Tibial nerve (tissue), 4 donors: ENCODE measurements around the gene DLGAP1. TPM values are rescaled to one million over a fixed set of nuclear protein-coding genes. Genes with fewer than 3 reads are reported as not detected.

ENCODE experiments used
- DNase-seq, 2 donors: peaks; one replicate each; pipeline ENCODE4 v3.0.0-alpha.2; 2019; ENCODE audit warnings: low spot score in 2 of 2
- H3K27ac ChIP-seq, 4 donors: fragments of 200-600 bp; sonication (generic) in 3 of 4; one replicate each; pipeline ENCODE4 v1.5.1; 2017 to 2019; ENCODE audit warnings: mild to moderate bottlenecking in 1 of 4
- H3K27me3 ChIP-seq, 2 donors: fragments of 200-600 bp; sonication (generic) in 1 of 2; one replicate each; pipeline versions ENCODE4 v1.5.1 to v1.6.0; 2017 to 2019
- H3K36me3 ChIP-seq, 3 donors: fragments of 200-600 bp; sonication (generic); one replicate each; pipeline ENCODE4 v1.5.1; 2018 to 2019
- H3K4me1 ChIP-seq, 4 donors: fragments of 200-600 bp; sonication (generic) in 3 of 4; one replicate each; pipeline ENCODE4 v1.5.1; 2017 to 2019
- H3K4me3 ChIP-seq, 4 donors: fragments of 200-600 bp; sonication (generic) in 3 of 4; one replicate each; pipeline ENCODE4 v1.5.1; 2017 to 2019; ENCODE audit warnings: mild to moderate bottlenecking in 1 of 4, moderate library complexity in 1 of 4
- H3K9me3 ChIP-seq, 4 donors: fragments of 200-600 bp; sonication (generic) in 3 of 4; one replicate each; pipeline ENCODE4 v1.5.1; 2017 to 2019
- CTCF ChIP-seq, 5 experiments: fragments of 200-600 bp in 3 of 5; fragments of 450-650 bp in 2 of 5; sonication (generic) in 3 of 5; IDR thresholded peaks; one replicate each; pipeline ENCODE4 v1.5.1; 2016 to 2019; ENCODE audit warnings: antibody characterized with exemption in 5 of 5, mild to moderate bottlenecking in 3 of 5, moderate library complexity in 2 of 5
- EP300 ChIP-seq, 2 donors: sonication (generic); formaldehyde crosslinking; IDR thresholded peaks; one replicate each; pipeline ENCODE4 v1.6.1; 2017; ENCODE audit warnings: antibody characterized with exemption in 2 of 2, mild to moderate bottlenecking in 1 of 2
- POLR2A ChIP-seq, 2 donors: fragments of 450-650 bp; IDR thresholded peaks; one replicate each; pipeline ENCODE4 v1.6.1; 2017; ENCODE audit warnings: antibody characterized with exemption in 2 of 2, mild to moderate bottlenecking in 2 of 2, moderate library complexity in 2 of 2
- WGBS, 2 donors: methylation state at CpG; one replicate each; pipeline ENCODE4 v1.1.5; 2018; 5-methylcytosine and 5-hydroxymethylcytosine counted together
- total RNA-seq, 4 donors: library from RNA; depleted of rRNA; stranded (reverse); fragments of >200 nt; gene quantifications; one replicate each; pipeline ENCODE4 v1.1.0, GENCODE V29; 2016

DLGAP1 gene
- total RNA-seq, 4 donors from 2014 or later = 1.5 to 18.3 (median 2.5) TPM

- H3K4me1 ChIP-seq = peaks cover 0 to 23% (median 0%) of the 10 kb centered on the region in 4 donors
- no peak overlapping the region for H3K27ac ChIP-seq
- peak overlapping the region in 1 of 4 donors; percentile 54 for H3K4me3 ChIP-seq
- WGBS, 2 donors = 6 to 12% methylated on average over 8 of the region's 8 CpGs
- no peaks in the 10 kb centered on the region for H3K9me3 ChIP-seq
- no peaks in the 10 kb centered on the region for H3K36me3 ChIP-seq
- peaks cover 0 to 50% of the 10 kb centered on the region in 2 donors for H3K27me3 ChIP-seq
- no peak for TF ChIP-seq EP300 (IDR thresholded peaks at IDR 0.05)
- TF ChIP-seq CTCF (IDR thresholded peaks at IDR 0.05) = no peak
- TF ChIP-seq POLR2A (IDR thresholded peaks at IDR 0.05) = no peak
- no peak for DNase-seq
Observed at GRCh38 chr18:4453567-4453873, 1.6 kb downstream of the DLGAP1 start.

- H3K4me1 ChIP-seq = peaks cover 0 to 16% (median 0%) of the 10 kb centered on the region in 4 donors
- TF ChIP-seq EP300 (IDR thresholded peaks at IDR 0.05) = no peak
- no peak for TF ChIP-seq POLR2A (IDR thresholded peaks at IDR 0.05)
- TF ChIP-seq CTCF (IDR thresholded peaks at IDR 0.05) = no peak
- no peak for DNase-seq
- peaks cover 0 to 32% of the 10 kb centered on the region in 2 donors for H3K27me3 ChIP-seq
- no peak overlapping the region for H3K27ac ChIP-seq
- H3K9me3 ChIP-seq = no peaks in the 10 kb centered on the region
- H3K36me3 ChIP-seq = no peaks in the 10 kb centered on the region
- H3K4me3 ChIP-seq = no peak overlapping the region
- WGBS, 2 donors = 16 to 21% methylated on average over 2 of the region's 2 CpGs
Observed at GRCh38 chr18:4450065-4450658, 4.9 kb downstream of the DLGAP1 start.

- no peak overlapping the region for H3K4me3 ChIP-seq
- H3K27ac ChIP-seq = no peak overlapping the region
- H3K27me3 ChIP-seq = peaks cover 0 to 2% of the 10 kb centered on the region in 2 donors
- no peaks in the 10 kb centered on the region for H3K4me1 ChIP-seq
- no peaks in the 10 kb centered on the region for H3K9me3 ChIP-seq
- no peak for TF ChIP-seq EP300 (IDR thresholded peaks at IDR 0.05)
- TF ChIP-seq POLR2A (IDR thresholded peaks at IDR 0.05) = no peak
- no peak for TF ChIP-seq CTCF (IDR thresholded peaks at IDR 0.05)
- no peaks in the 10 kb centered on the region for H3K36me3 ChIP-seq
- WGBS, 2 donors = 89 to 95% methylated on average over 4 of the region's 4 CpGs
- DNase-seq = no peak
Observed at GRCh38 chr18:4445902-4446301, 9.2 kb downstream of the DLGAP1 start.

GRCh38 chr18:4444306-4444705 lies 10.8 kb downstream of the DLGAP1 start:
- no peak for DNase-seq
- no peaks in the 10 kb centered on the region for H3K27me3 ChIP-seq
- H3K36me3 ChIP-seq = no peaks in the 10 kb centered on the region
- no peak overlapping the region for H3K27ac ChIP-seq
- TF ChIP-seq CTCF (IDR thresholded peaks at IDR 0.05) = no peak
- no peak for TF ChIP-seq POLR2A (IDR thresholded peaks at IDR 0.05)
- no peak for TF ChIP-seq EP300 (IDR thresholded peaks at IDR 0.05)
- no peaks in the 10 kb centered on the region for H3K9me3 ChIP-seq
- no peak overlapping the region for H3K4me3 ChIP-seq
- no peaks in the 10 kb centered on the region for H3K4me1 ChIP-seq

GRCh38 chr18:4441098-4441497 lies 14.0 kb downstream of the DLGAP1 start:
- H3K4me1 ChIP-seq = no peaks in the 10 kb centered on the region
- DNase-seq = no peak
- TF ChIP-seq EP300 (IDR thresholded peaks at IDR 0.05) (no peak), CTCF (IDR thresholded peaks at IDR 0.05) (no peak), POLR2A (IDR thresholded peaks at IDR 0.05) (no peak)

More at GRCh38 chr18:4441098-4441497, 14.0 kb downstream of the DLGAP1 start:
- WGBS, 2 donors = 62% methylated on average over 2 of the region's 2 CpGs
- Histone ChIP-seq H3K36me3 (no peaks in the 10 kb centered on the region), H3K27ac (no peak overlapping the region), H3K9me3 (no peaks in the 10 kb centered on the region), H3K4me3 (no peak overlapping the region), H3K27me3 (no peaks in the 10 kb centered on the region)
